ENCODE measurements around the gene SVIL.

GRCh38 chr10:29427667-29428066, 207.1 kb downstream of the SVIL start:
- TF ChIP-seq EZH2 (optimal IDR thresholded peaks at IDR 0.05; ENCODE audit: low read depth, low read length) (no peak), CTCF (IDR thresholded peaks at IDR 0.05; ENCODE audit: low read length) (no peak)

Data from MM.1S (cell line).